ENCODE results near the gene ARHGAP28.
"Not testable (repeated sequence)": the region's sequence is repeated elsewhere in the genome, so short reads cannot be mapped to it uniquely, and the experiment has no call there.

Gene ARHGAP28

DNA sequence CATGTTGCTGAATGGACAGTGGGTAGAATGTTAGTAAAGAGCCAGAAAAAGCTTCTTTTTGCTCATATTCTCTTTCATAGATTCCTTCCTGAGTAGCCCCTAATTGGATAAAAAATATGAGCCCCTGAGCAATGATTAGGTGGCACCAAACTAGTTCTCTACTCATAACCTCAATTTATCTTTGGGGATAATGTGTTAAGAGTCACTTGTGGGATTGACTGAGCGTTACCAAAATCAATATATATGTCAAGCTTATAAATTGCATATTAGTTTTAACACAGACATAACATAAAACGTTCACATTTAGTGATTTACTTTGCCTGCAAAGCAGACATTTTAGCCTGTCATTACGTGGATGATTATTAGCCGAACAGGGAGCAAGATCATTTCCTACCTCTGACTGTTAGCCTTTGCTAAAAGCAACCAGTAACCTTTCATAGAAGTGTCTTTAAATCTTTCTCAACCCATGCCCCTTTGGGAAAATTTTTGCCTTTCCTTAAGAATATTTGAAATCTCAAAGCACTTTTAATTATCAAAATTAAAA, 85.4 kb downstream of the ARHGAP28 start:
- no peak for DNase-seq (ENCODE audit: low read depth in 2 of 2, low spot score in 1 of 2)

DNA sequence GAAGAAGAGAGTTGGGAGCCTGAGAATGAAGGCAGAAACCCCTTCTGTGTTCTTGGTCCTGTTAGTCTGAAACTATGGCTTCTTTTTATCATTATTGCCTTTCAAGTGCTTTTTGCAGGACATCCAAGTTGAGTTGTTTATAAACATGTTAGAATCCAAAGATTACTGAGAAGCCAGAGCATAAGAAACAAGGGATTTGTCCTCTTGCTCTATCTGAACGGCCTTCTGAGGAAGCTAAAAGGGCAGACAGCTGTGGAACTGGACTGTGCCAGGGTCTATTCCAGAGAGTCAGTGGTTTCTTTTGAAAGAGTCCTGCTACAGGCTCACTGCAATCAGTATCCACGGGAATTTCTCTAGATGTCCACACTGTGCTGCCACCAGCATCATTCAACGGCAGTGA, 86.6 kb downstream of the ARHGAP28 start:
- DNase-seq (ENCODE audit: low read depth in 2 of 2, low spot score in 1 of 2): no peak

DNA sequence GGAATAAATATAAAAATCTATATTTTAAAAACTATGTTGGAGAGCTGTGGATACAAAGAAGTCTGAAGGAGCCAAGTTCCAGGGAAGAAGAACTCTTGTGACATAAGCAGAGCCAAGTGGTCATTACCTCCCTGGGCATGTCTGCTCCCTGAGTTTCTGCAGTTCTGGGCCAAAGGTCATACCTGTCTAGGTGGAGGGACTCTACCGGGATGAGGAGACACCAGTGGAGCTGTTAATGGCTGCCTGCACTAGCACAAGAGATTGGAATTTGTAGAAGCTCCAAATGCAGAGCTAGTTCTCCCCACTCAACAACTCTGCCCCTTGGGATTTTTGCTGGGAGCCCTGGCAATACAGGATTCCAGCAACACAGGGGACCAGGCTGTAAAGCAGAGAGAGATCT, 89.8 kb downstream of the ARHGAP28 start:
- no peak for DNase-seq (ENCODE audit: low read depth in 2 of 2, low spot score in 1 of 2)

DNA sequence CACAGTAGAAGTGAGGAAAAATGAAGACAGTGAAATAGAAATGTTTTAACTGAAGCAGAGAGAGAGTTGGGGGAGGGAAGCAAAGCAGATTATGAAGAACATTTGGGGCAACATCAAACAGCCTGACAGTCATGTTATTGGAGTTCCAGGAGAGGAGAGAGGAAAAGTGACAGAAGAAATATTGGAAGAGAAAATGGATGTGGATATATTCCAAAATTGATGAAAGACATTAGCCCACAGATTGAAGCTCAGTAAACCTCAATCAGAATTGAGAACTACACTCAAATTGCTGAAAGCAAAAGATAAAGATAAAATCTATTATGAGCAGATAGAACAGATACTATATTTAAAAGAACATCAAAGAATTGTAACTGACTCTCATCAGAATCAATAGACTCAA, 90.8 kb downstream of the ARHGAP28 start:
- DNase-seq (ENCODE audit: low read depth in 2 of 2, low spot score in 1 of 2): no peak

DNA sequence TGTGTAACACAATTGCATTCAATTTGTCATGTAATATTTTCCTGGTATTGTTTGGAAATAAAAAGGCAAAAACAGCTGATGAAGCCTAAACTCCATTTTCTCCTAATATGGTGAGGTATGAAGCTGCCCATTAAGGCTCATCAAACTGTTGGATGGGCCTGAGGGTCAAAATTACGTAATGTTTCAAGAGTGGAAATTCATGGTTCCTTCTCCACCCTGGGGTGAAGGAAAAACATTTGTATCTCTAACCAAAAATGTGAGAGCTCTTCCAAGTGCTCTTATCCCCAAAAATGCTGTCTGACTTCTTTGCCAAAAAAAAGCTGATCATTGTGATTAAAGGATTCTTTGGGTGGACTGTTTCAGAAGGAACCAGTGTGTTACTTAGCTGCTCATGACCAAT, 91.8 kb downstream of the ARHGAP28 start:
- no peak for DNase-seq (ENCODE audit: low read depth in 2 of 2, low spot score in 1 of 2)

DNA sequence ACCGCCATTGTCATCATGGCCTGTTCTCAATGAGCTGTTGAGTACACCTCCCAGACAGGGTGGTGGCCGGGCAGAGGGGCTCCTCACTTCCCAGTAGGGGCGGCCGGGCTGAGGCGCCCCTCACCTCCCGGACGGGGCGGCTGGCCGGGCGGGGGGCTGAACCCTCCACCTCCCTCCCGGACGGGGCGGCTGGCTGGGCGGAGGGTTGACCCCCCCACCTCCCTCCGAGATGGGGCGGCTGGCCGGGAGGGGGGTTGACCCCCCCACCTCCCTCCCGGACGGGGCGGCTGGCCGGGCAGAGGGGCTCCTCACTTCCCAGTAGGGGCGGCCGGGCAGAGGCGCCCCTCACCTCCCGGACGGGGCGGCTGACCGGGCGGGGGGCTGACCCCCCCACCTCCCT, 97.6 kb downstream of the ARHGAP28 start:
- DNase-seq (ENCODE audit: low read depth in 2 of 2, low spot score in 1 of 2): not testable (repeated sequence)

DNA sequence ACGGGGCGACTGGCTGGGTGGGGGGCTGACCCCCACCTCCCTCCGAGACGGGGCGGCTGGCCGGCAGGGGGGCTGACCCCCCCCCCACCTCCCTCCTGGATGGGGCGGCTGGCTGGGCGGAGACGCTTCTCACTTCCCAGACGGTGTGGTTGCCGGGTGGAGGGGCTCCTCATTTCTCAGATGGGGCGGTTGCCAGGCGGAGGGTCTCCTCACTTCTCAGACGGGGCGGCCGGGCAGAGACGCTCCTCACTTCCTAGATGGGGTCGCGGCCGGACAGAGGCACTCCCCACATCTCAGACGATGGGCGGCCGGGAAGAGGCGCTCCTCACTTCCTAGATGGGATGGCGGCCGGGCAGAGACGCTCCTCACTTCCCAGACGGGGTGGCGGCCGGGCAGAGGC, 98.0 kb downstream of the ARHGAP28 start:
- DNase-seq (ENCODE audit: low read depth in 2 of 2, low spot score in 1 of 2): not testable (repeated sequence)

DNA sequence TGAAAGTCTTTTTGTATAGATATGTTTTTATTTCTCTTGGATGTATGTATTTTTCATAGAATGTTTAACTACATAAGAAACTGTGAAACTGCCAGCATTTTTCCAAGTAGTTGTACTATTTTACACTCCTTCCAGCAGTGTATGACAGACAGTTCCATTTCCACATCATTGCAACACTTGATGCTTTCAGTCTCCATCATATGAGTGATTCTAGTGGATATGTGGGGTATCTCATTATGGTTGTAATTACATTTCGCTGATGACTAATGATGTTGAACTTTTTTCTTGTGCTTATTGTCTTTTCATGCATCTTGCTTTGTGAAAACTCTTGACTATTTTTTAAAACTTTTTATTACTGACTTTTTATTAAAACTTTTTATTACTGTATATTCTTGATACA, 101.4 kb downstream of the ARHGAP28 start:
- DNase-seq (ENCODE audit: low read depth in 2 of 2, low spot score in 1 of 2): no peak

DNA sequence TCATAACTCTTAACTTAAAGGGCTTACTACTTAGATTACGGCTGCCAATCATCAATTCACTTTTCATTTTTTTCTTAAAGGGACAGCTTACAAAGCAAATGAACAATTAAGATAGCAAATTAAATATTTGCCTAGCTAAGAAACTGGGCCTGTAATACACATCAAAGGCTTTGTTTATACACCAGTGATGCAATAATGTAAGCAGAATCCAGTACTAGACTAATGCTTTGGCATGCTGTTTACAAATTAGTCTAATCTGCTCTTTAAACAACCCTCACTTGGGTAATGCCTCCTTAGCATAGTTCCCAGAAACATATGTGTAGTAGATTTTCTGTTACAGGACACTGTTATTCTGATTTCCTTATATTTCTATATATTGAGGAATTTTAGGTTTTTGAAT, 105.8 kb downstream of the ARHGAP28 start:
- DNase-seq (ENCODE audit: low read depth in 2 of 2, low spot score in 1 of 2): no peak

DNA sequence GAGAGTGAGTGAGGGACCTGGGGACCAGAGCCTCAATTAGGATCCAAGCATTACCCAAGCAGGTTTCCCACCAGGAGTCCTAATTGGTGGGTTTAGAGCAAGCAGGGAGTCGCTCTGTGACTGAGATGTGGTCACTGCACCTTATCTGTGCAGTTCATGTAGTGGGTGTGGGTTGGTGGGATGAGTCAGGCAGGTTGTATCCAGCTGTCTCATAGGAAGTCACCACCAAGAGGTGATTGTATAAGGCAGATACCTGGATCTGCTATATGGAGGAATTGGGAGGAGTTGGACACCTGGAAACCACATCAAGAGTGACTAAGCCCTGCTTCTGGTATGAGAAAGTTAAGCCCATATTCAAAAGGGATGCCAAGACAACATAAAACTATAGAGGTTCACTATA, 106.8 kb downstream of the ARHGAP28 start:
- DNase-seq (ENCODE audit: low read depth in 2 of 2, low spot score in 1 of 2): no peak

DNA sequence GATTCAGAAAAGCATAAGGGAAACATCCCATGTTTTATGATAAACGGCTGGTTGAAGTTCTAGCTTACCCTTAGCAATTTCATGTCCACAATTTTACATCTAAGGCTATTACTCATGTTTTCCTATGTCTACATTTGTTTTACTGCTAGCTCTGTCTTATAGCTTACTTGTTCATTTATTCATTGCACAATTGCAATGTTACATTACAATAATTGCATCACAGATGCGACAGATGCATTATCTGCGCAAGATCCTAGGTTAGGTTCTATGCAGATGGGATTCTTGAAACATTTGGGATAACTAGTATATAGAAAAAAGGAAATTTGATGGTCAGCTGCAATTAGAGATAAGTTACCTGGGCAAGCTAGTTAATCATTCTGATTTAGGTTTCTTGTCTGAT, 108.4 kb downstream of the ARHGAP28 start:
- no peak for DNase-seq (ENCODE audit: low read depth in 2 of 2, low spot score in 1 of 2)

DNA sequence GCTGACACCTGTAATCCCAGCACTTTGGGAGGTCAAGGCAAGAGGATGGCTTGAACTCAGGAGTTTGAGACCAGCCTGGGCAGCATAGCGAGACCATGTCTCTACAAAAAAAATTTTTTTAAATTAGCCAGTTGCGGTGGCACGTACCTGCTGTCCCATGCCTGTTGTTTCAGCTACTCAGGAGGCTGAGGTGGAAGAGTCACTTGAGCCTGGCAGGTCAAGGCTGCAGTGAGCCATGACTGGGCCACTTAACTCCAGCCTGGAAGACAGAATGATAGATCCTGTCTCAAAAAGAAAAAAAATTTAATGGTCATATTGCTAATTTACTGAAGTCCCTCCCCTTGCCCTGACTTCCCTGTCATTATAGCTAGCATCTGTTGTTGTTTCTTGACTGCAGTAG, 112.6 kb downstream of the ARHGAP28 start:
- DNase-seq (ENCODE audit: low read depth in 2 of 2, low spot score in 1 of 2): no peak

DNA sequence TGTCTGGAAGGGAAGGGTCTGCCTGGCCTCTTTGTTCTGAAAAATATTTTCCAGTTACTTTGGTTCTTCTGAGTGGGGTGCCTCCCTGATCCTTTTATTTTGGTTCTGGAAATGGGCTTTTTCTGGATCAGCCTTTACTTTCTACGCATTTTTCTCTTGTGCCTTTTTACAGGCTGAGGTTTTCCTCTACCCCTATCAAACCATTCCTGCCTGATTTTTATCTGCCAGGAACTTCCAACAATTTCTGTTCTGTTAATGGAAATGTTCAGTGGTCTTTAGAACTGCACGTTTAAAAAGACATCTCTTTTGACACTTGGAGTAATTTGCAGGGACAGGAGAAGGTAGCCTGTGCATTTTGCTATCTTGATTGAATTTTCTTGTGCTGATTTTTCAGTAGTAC, 113.8 kb downstream of the ARHGAP28 start:
- DNase-seq (ENCODE audit: low read depth in 2 of 2, low spot score in 1 of 2): no peak

DNA sequence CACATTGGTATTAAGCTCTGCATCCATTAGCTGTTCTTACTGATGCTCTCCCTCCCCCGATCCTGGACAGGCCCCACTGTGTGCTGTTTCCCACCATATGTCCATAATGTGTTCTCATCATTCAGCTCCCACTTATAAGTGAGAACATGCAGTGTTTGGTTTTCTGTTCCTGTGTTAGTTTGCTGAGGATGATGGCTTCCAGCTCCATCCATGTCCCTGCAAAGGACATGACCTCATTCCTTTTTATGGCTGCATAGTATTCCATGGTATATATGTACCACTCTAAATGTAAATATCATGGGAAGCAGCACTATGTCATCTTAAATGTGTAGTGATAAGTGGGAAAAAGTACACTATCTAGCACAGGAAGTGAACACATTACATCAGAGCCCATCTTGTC, 116.0 kb downstream of the ARHGAP28 start:
- DNase-seq (ENCODE audit: low read depth in 2 of 2, low spot score in 1 of 2): not testable (repeated sequence)

DNA sequence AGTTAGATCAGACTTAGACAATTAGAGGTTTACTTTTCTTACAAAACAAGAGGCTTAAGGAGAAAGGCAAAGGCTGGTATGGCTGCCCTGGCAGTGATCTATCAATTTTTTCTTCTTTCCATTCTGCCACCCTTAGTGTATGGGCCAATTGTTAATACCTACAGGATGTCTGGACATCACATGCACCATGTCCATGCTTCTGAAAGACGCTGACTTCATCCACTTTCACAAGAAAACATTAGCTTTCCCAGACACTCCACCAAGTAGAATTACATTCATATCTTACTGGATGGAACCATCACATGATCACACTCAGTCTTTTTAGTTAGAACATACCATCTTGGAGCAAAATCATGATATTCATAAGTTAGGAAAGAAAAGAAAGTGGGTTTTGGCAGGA, 120.9 kb downstream of the ARHGAP28 start:
- no peak for DNase-seq (ENCODE audit: low read depth in 2 of 2, low spot score in 1 of 2)

DNA sequence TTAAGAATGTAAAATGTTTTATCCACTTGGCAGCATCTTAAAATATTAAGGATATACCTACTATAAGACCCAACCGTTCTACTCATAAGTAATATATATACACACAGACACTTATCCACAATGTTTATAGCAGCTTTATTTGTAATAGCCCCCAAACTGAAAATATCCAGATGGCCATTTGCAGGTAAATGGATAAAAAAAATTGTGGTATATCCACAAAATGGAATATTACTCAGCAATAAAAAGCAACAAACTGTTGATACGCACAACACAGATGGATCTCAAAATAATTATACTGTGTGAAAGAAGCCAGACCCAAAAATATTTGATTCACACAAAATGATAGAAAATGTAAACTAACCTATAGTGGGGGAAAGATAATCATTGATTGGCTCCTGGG, 122.0 kb downstream of the ARHGAP28 start:
- no peak for DNase-seq (ENCODE audit: low read depth in 2 of 2, low spot score in 1 of 2)

DNA sequence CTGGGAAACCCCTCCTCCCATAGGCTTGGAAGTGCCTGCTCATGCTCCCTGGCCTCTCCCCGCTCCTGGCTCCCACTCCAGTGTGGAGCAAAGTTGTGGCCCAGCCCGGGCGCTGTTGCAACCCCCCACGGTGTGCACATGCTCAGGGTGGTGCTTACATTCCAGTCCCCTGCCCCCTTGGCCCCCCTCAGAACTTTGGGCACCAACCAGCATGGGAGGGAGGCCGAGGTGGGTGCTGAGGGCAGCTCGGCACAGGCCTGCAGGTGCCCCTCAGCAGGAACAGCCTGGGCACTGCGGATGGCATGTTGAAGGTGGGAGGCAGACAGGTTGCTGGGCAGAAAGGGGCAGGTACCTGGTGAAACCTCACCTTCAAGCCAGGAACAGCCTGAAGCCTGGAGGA, 125.3 kb downstream of the ARHGAP28 start:
- DNase-seq (ENCODE audit: low read depth in 2 of 2, low spot score in 1 of 2): no peak

DNA sequence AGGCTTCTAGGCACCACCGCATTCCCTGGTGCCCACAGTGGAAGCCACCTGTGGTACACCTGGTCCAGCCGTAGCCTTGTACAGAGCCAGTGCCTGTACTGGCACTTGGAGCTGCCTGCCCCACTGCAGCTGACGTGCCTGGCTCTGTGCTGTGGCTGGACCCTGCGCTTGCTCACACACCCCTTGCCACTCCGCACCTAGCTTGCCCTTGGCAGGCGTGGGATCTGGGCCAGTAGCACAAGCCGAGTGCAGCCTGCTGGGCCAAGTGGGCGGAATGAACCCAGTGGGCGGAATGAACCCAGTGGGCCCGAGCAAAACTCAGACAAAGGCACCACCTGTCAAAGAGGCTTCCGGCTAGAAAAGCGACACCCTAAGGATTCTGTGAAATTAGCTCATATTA, 126.3 kb downstream of the ARHGAP28 start:
- no peak for DNase-seq (ENCODE audit: low read depth in 2 of 2, low spot score in 1 of 2)

DNA sequence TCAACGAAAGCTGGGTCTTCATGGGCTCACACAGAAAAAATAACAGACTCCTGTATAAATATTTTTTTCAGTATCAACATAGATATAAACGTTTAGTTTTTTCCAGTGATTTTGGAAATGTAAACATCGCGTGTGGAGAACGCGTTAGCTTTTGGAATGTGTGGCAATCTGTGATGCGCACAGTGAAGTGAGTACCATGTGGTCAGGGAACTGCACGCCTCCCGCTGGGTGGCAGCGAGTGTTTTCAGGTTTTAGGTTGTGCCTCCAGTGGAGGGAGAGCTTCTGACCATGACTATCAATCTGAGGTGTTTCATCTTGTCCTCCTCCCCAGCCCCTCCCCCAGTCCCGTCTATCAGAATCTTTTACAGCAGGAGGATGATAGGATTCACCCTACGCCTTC, 127.8 kb downstream of the ARHGAP28 start:
- no peak for DNase-seq (ENCODE audit: low read depth in 2 of 2, low spot score in 1 of 2)

DNA sequence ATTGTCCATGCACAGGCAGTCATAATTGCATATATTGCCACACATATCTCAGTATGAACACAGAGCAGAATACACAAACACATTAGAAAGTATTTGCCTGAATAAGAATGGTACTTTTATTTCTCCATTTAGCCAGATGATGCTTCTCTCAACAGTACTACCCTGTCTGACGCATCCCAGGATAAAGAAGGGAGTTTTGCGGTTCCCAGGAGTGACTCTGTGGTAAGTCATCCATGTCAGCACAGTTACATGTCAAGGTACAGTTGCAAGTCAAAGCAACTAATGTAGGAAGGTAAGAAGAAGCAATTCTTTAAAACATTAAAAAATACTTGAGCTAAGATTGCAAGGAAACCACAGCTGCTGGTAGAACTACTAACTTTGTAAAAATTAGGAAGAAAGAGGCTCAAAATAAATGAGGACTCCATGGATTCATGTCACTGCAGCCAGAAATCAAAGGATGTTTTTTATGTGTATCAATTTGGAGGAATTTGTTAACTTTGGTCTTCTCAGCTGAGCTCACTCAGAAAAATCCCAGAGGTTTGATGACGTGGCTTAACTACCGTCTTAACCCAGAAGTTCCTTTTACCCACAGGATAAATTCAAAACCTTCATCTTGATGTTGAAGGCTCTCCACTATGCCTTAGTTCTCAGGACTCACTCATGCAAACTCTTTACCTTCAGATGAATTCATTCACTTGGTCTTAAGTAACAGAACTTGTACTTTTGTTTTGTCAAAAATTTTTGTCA, 130.3 kb downstream of the ARHGAP28 start:
- DNase-seq (ENCODE audit: low read depth in 2 of 2, low spot score in 1 of 2): no peak

DNA sequence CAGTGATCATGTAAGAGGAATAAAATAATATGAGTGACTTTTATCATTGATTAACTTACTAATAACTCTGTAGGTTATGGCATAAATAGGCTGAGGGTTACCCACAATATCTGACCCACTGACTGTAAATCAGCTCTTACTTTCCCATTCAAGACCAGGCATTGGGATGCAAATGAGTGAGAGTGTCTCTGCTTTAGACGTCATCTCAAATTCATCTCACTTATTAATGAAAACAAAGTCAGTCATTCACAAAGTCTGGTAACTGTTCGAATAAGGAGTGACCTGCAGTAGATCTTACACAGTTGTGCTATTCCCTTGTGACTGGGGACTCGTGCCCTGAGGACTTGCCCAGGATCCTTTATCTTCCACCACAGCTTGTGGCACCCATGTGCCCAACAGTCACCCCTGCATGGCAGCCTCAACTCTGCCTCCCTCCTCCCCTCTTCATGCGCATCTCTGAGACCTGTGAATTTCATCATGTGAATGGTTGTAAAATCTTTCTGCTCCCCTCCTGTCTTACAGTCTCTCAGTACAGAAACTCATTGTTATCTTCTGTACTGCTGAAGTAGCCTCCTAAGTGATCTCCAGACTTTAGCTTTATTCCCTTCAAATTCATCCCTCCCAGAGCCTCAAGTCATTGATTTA, 131.4 kb downstream of the ARHGAP28 start:
- no peak for DNase-seq (ENCODE audit: low read depth in 2 of 2, low spot score in 1 of 2)

DNA sequence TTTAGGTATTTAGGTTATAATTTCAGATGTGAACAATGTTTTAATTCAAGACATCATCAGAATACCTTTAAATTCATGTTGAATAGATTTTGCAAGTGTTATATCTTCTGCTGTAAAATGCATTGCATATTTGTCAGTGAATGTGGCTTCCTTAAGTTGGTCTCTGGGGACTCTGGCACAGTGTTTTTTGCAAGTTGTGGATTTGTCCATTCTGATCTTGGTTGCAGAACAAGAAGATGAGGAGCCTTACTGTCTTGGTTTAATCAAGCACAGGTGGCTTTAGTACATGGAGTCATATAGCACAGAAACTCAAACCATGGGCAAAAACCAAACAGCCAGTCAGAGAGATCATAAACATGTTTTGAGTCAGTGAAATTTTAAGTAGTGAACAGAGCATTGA, 135.7 kb downstream of the ARHGAP28 start:
- DNase-seq (ENCODE audit: low read depth in 2 of 2, low spot score in 1 of 2): no peak

Measured in stimulated activated CD8-positive, alpha-beta memory T cell treated with anti-CD3 and anti-CD28 coated beads, Interleukin-4, amount 100 ng/mL, for 1 hour (primary cell).